ENCODE data around the gene BSND. TPM values are rescaled to one million over a fixed set of nuclear protein-coding genes. Genes with fewer than 3 reads are reported as not detected.
A peak's percentile ranks its signal among the peaks of the same experiment; 100 is the strongest.

BSND gene
- total RNA-seq, 8 experiments from 2014 or later: 0.13 to 0.95 (median 0.29) TPM; not detected in 2

DNA sequence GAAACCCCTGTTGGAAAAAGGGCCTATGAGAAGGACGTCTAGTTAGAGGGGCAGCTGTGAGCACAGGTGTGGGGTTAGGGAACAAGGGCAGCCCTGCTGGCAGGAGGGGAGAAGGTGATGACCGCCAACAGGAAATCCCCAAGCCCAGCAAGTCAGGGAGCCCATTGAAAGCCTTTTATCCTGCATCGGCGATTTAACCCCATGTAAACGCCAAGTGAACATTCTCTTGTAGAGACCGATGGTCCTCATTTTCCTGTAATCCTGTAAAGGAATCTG, 1.1 kb upstream of the BSND start:
- no peak overlapping the region for H3K27ac ChIP-seq
- no peak for ATAC-seq (replicated peaks in 6 of 8)
- no peak overlapping the region for H3K4me3 ChIP-seq
- H3K4me1 ChIP-seq (replicated peaks in 1 of 2): peaks cover 30 to 35% of the 10 kb centered on the region in 2 donors
- in situ Hi-C loops (cut with MboI; ENCODE audit: low pct_unique_long_range_greater_than_20kb in 2 of 9, low sequenced_read_pairs in 9 of 9, unreplicated experiment in 9 of 9): loop anchor here in 1 of 9 experiments (10.0 kb wide), 1 partner anchor 53 kb away; no protein-coding TSS in a partner anchor
- 67 to 100% (median 74%) methylated on average over 1 to 6 of the region's 6 CpGs; no CpG with 5 or more reads in 4 of the 10 experiments for WGBS, 10 experiments

DNA sequence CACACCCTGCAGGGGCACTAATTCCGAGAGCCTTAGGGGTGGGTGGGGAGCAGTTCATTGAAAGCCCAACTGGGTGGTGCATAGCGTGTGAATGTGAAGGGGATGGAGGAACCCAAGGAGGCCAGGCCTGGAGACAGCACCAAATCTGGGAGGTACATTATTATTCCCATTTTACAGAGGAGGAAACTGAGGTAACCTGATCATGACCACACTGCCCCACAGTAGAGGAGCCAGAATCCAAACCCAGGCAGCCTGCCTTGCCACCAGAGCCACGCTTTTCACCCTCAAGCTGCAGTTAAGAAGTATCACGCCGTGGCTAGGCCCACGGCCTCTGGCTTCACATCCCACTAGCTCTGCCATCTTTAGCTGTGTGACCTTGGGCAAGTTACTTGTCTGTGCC, 633 bp upstream of the BSND start:
- no peak for ATAC-seq (replicated peaks in 6 of 8)
- Histone ChIP-seq H3K27ac (no peak overlapping the region), H3K4me3 (no peak overlapping the region), H3K4me1 (replicated peaks in 1 of 2) (peaks cover 30 to 35% of the 10 kb centered on the region in 2 donors)
- in situ Hi-C loops (cut with MboI; ENCODE audit: low pct_unique_long_range_greater_than_20kb in 2 of 9, low sequenced_read_pairs in 9 of 9, unreplicated experiment in 9 of 9): loop anchor here in 1 of 9 experiments (10.0 kb wide), 1 partner anchor 53 kb away; no protein-coding TSS in a partner anchor
- WGBS, 10 experiments: 33 to 100% (median 79%) methylated on average over 1 to 3 of the region's 6 CpGs; no CpG with 5 or more reads in 4 of the 10 experiments

DNA sequence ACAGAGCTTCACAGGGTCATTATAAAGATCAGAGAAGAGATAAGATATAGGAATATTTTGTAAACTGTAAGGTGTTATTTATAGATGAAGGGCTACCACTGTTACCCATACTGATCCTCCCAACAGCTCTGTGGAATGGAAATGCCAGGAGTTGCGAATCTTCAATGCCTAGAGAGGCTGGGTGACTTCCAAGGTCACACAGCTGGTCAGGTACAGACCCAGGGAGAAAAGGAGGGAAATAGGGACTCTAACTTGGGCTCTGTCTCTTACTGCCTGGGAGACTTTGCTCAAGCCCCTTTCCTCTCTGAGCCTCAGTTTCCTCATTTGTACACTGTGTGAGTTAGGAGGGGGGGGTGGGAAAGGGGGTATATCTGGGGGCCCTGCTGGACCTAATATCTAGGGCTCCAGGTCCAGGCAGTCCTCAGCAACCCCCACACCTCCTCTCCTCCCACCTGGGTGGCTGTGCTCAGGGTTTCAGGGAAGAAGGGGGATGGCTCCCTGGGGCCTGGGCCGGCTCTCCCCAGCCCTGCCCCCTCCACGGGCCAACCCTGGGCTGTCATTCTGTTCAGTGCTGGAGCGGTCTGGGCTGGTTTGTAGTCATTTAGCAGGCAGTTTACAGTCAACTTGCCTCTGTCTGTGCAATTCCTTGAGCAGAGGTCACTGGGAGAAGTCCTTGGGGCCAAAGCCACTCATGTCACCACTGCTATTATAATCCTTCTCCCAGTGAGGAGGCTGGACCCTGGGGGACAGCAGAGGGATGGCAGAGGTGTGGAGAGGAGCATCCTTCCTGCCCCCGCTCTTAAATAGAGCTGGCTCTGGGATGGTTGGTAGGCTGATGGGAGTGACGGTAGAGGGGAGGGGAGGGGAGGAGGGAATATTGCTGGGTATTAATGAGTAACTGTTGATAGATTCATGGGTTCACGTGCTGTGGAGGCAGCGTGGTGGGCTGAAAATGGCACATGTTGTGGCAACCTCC, 1.7 kb downstream of the BSND start:
- in situ Hi-C loops (cut with MboI; ENCODE audit: low pct_unique_long_range_greater_than_20kb in 2 of 9, low sequenced_read_pairs in 9 of 9, unreplicated experiment in 9 of 9): no loop called here
- peaks cover 29 to 30% of the 10 kb centered on the region in 2 donors for H3K4me1 ChIP-seq (replicated peaks in 1 of 2)
- WGBS, 10 experiments: 17 to 100% (median 59%) methylated on average over 1 to 5 of the region's 8 CpGs; no CpG with 5 or more reads in 2 of the 10 experiments
- no peak overlapping the region for H3K4me3 ChIP-seq
- H3K27ac ChIP-seq: peak overlapping the region; percentile 35 to 50
- peak in 5 of 8 experiments; percentile 86 to 93 (median 91) for ATAC-seq (replicated peaks in 6 of 8)

DNA sequence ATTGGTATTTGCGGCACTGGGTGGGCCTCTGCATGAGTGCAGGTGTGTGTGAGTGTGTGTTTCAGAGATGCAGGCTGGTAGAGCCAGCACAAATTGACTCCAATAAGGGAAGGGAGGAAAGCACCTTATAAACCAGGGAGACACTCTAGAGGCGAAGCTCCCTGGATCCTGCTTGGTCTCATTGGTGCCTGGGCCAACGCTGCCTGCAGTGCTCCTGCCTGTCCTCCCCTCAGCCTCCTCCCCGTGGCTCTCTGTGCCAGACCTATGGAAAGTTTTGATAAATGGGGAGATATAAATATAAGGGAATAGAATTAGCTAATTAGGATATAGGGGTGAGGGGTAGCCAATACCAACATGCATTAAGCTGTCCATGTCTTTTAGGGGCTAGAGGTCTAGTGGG, 2.6 kb downstream of the BSND start:
- H3K27ac ChIP-seq: peak overlapping the region; percentile 35 to 50
- H3K4me1 ChIP-seq (replicated peaks in 1 of 2): peaks cover 29 to 30% of the 10 kb centered on the region in 2 donors
- WGBS, 10 experiments: 35 to 100% (median 80%) methylated on average over 1 to 4 of the region's 4 CpGs; no CpG with 5 or more reads in 3 of the 10 experiments
- H3K4me3 ChIP-seq: no peak overlapping the region
- in situ Hi-C loops (cut with MboI; ENCODE audit: low pct_unique_long_range_greater_than_20kb in 2 of 9, low sequenced_read_pairs in 9 of 9, unreplicated experiment in 9 of 9): no loop called here
- peak in 1 of 8 experiments; percentile 1 for ATAC-seq (replicated peaks in 6 of 8)

DNA sequence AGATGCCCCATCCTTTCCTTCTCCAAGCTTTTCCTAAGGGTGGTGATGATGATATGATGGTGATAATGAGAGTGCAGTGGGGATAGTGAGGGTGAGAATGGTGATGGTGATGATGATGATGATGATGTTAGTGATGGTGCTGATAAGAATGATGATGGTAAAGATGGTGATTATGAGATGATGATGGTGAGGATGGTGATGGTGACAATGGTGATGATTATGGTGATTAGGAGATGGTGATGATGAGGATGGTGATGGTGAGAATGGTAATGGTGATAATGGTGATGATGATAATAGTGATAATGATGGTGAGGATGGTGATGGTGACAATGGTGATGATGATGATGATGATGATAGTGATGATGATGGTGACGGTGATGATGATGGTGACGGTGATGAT, 4.0 kb downstream of the BSND start:
- in situ Hi-C loops (cut with MboI; ENCODE audit: low pct_unique_long_range_greater_than_20kb in 2 of 9, low sequenced_read_pairs in 9 of 9, unreplicated experiment in 9 of 9): no loop called here
- no peak overlapping the region for H3K4me3 ChIP-seq
- 0 to 38% (median 25%) methylated on average over 1 to 2 of the region's 2 CpGs; no CpG with 5 or more reads in 1 of the 10 experiments for WGBS, 10 experiments

DNA sequence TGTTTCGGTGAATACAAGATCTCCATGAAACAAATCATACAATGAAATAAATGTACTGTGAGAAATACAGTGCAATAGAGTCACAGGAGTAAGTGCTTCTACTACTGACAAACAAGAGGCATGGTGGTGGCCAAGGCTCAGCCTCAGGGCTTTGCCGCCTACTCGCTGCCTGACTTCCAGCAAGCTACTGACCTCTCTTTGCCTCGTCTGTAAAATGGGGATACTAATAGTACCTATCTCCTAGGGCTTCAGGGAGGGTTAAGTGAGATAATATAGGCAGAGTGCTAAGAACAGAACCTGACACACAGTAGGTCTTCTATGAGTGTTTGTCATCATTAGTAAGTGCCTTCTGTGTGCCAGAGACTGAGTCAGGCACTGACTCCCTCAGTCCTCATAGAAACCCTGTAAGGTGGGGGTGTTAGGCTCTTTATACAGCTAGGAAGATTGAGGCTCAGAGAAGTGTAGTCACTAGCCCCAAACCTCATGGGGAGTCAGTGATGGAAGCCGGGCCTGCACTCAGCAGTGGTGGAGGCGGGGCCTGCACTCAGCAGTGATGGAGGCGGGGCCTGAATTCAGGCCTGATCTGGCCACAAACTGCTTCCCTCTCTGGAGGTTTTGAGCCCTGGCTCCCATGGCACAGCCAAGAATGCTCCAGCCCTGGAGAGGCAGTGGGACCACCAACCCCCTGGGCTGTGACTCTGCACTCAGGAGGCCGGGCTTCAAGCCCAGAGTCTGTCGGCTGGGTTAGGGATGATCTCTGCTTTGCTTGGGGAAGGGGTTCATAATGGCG, 6.8 kb downstream of the BSND start:
- WGBS, 10 experiments: 64 to 100% (median 77%) methylated on average over 1 to 9 of the region's 10 CpGs; no CpG with 5 or more reads in 3 of the 10 experiments
- ATAC-seq (replicated peaks in 6 of 8): peak in 2 of 8 experiments; percentile 30 to 38
- Histone ChIP-seq H3K4me1 (replicated peaks in 1 of 2) (peaks cover 13 to 16% of the 10 kb centered on the region in 2 donors), H3K27ac (no peak overlapping the region), H3K4me3 (no peak overlapping the region)
- in situ Hi-C loops (cut with MboI; ENCODE audit: low pct_unique_long_range_greater_than_20kb in 2 of 9, low sequenced_read_pairs in 9 of 9, unreplicated experiment in 9 of 9): no loop called here

More for the DNA sequence above, 4.0 kb downstream of the BSND start:
- no peak for ATAC-seq (replicated peaks in 6 of 8)
- H3K27ac ChIP-seq: no peak overlapping the region
- peaks cover 29 to 30% of the 10 kb centered on the region in 2 donors for H3K4me1 ChIP-seq (replicated peaks in 1 of 2)

DNA sequence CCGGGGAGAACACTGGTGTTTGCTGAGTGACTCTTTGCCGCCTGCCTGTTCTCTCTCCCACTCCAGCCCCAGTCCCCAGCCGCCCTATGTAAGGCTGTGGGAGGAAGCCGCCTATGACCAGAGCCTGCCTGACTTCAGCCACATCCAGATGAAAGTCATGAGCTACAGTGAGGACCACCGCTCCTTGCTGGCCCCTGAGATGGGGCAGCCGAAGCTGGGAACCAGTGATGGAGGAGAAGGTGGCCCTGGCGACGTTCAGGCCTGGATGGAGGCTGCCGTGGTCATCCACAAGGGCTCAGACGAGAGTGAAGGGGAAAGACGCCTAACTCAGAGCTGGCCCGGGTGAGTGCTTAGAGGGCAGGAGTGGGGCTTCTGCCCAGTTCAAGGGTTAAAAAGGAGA, 8.2 kb downstream of the BSND start:
- in situ Hi-C loops (cut with MboI; ENCODE audit: low pct_unique_long_range_greater_than_20kb in 2 of 9, low sequenced_read_pairs in 9 of 9, unreplicated experiment in 9 of 9): no loop called here
- Histone ChIP-seq H3K4me3 (no peak overlapping the region), H3K27ac (no peak overlapping the region), H3K4me1 (replicated peaks in 1 of 2) (peaks cover 0 to 2% of the 10 kb centered on the region in 2 donors)
- 60 to 91% (median 85%) methylated on average over 1 to 7 of the region's 12 CpGs; no CpG with 5 or more reads in 5 of the 10 experiments for WGBS, 10 experiments
- ATAC-seq (replicated peaks in 6 of 8): no peak

DNA sequence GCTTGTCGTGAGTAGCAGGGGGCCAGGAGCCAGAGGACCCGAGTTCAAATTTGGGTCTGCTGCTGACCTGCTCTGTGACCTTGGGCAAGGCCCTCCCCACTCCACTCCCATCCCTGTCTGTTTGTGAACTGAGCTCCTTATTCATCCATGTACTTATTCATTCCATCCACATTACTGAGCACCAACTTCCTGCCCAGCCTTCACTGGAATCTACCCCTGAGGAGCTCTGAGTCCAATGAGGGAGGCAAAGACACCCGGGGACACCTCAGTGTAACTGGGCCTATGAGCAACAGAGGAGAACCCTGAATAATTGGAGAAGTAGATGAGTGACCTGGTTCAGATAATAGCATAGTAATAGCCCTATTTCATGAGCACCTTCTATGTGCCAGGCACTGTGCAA, 8.9 kb downstream of the BSND start:
- peak in 2 of 8 experiments; percentile 77 to 82 for ATAC-seq (replicated peaks in 6 of 8)
- WGBS, 10 experiments: 20 to 100% (median 78%) methylated on average over 1 to 3 of the region's 3 CpGs; no CpG with 5 or more reads in 3 of the 10 experiments
- H3K4me3 ChIP-seq: no peak overlapping the region
- H3K27ac ChIP-seq: no peak overlapping the region
- in situ Hi-C loops (cut with MboI; ENCODE audit: low pct_unique_long_range_greater_than_20kb in 2 of 9, low sequenced_read_pairs in 9 of 9, unreplicated experiment in 9 of 9): no loop called here
- H3K4me1 ChIP-seq (replicated peaks in 1 of 2): no peaks in the 10 kb centered on the region

DNA sequence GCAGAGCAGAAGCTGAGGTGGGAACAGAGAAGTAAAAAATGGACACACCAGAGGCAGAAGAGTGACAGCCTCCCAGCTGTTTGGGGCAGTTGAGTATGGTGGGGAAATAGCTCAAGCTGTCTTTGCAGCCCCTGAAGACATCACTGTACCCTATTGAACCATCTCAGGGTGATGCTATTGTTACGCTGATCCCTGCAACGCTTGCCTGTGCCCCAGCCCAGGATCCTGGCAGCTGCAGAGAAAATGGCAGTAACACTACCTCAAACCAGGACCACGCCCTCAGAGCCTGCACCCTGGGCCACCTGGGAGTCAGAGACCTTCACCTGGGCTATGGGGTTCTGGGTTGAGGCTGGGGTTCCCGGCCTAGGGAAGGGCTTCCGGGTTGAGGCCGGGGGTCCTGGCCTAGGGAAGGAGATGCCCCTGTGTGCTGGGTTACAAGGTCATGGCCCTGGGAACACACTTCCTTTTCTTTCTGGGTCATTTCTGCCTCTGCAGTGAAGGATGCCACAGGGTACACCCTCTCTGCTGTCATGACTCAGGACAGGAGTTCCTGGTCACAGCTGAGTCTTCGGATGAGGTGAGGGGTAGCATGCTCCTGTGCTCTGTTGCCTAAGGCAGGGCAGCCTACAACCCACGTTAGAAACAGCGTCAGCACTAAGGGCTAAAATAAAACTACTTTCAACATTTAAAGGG, 11.6 kb downstream of the BSND start:
- 20 to 90% (median 71%) methylated on average over 1 to 9 of the region's 9 CpGs; no CpG with 5 or more reads in 3 of the 10 experiments for WGBS, 10 experiments
- in situ Hi-C loops (cut with MboI; ENCODE audit: low pct_unique_long_range_greater_than_20kb in 2 of 9, low sequenced_read_pairs in 9 of 9, unreplicated experiment in 9 of 9): no loop called here
- Histone ChIP-seq H3K4me3 (no peak overlapping the region), H3K4me1 (replicated peaks in 1 of 2) (no peaks in the 10 kb centered on the region), H3K27ac (no peak overlapping the region)
- ATAC-seq (replicated peaks in 6 of 8): no peak

DNA sequence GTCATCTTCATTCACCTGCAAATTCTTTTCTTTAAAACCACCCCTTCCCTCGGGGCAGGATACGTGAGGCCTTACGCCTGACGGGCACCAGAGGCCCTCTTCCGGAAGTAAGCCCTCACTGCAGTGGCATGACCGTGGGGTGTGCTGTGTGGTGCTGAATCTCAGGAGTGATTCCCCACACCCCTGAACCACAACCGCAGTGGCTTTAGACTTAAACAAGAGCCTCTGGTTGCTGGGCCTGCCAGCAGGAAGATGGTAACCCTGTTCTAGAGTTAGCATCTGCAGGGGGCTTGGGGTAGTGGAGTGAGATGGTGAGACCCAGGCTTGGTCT, 12.1 kb downstream of the BSND start:
- ATAC-seq (replicated peaks in 6 of 8): no peak
- in situ Hi-C loops (cut with MboI; ENCODE audit: low pct_unique_long_range_greater_than_20kb in 2 of 9, low sequenced_read_pairs in 9 of 9, unreplicated experiment in 9 of 9): no loop called here

DNA sequence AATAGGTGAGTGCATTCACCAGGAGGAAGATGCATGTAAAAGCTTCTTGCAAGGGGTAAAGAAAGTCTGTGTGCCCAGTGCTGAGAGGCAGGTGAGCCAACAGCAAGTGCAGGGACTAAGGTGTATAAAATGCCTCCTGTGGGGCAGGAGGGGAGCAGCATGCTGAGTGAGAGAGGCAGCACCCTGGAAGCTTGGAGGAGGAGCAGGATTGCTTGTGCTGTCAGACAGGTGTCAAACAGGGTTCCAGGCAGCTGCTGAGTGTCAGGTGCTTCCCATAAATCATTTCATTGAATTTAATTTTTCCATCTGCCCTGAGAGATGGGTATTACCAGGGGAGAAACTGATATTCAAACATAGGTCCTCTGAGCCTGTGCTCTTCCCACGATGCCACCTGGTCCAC, 13.9 kb downstream of the BSND start:
- in situ Hi-C loops (cut with MboI; ENCODE audit: low pct_unique_long_range_greater_than_20kb in 2 of 9, low sequenced_read_pairs in 9 of 9, unreplicated experiment in 9 of 9): no loop called here
- H3K27ac ChIP-seq: no peak overlapping the region
- ATAC-seq (replicated peaks in 6 of 8): no peak
- H3K4me1 ChIP-seq (replicated peaks in 1 of 2): no peaks in the 10 kb centered on the region
- WGBS, 10 experiments: 20 to 100% (median 67%) methylated on average over 1 of the region's 1 CpG; no CpG with 5 or more reads in 3 of the 10 experiments
- no peak overlapping the region for H3K4me3 ChIP-seq

More for the DNA sequence above, 12.1 kb downstream of the BSND start:
- 20 to 93% (median 78%) methylated on average over 1 to 7 of the region's 7 CpGs; no CpG with 5 or more reads in 3 of the 10 experiments for WGBS, 10 experiments
- H3K4me3 ChIP-seq: no peak overlapping the region
- no peaks in the 10 kb centered on the region for H3K4me1 ChIP-seq (replicated peaks in 1 of 2)
- no peak overlapping the region for H3K27ac ChIP-seq

DNA sequence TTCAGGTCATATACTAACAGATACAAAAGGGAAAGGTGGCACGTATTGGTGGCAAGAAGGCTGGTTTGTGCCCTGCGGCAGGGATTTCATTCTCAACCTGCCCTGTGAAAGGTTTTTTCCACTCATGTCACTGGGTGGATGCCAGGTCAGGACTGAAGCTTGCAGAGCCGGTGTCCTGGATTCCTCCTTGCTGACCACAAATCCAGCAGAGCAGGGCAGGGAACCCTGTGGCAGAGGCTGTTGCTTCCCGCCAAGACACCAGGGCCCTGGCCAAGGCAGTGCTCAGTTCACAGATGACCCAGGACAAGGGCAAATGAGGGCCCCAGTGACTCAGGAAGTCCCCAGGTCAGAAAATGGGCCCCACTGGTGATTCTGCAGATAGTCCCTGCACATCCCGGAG, 16.4 kb downstream of the BSND start:
- in situ Hi-C loops (cut with MboI; ENCODE audit: low pct_unique_long_range_greater_than_20kb in 2 of 9, low sequenced_read_pairs in 9 of 9, unreplicated experiment in 9 of 9): no loop called here

More for the DNA sequence above, 16.4 kb downstream of the BSND start:
- whole genome bisulfite sequencing, 10 experiments: 50 to 100% (median 89%) methylated on average over 1 to 4 of the region's 5 CpGs; no CpG with 5 or more reads in 3 of the 10 experiments
- H3K4me3 ChIP-seq: no peak overlapping the region
- no peaks in the 10 kb centered on the region for H3K4me1 ChIP-seq (replicated peaks in 1 of 2)
- no peak for ATAC-seq (replicated peaks in 6 of 8)
- no peak overlapping the region for H3K27ac ChIP-seq
